Measurements from ENCODE around the gene MS4A3.
"Not testable (repeated sequence)": the region's sequence is repeated elsewhere in the genome, so short reads cannot be mapped to it uniquely, and the experiment has no call there.

Gene MS4A3

GRCh38 chr11:60064111-60064510 lies 7.6 kb downstream of the MS4A3 start:
- Histone ChIP-seq H3K9me3 (ENCODE audit: control insufficient read depth in 5 of 5, low read length in 5 of 5) (peaks cover 0 to 3% (median 0%) of the 10 kb centered on the region in 5 donors), H3K27me3 (ENCODE audit: control insufficient read depth in 5 of 5, insufficient read depth in 4 of 5, low read length in 5 of 5) (no peaks in the 10 kb centered on the region), H3K36me3 (ENCODE audit: control insufficient read depth in 5 of 5, insufficient read depth in 5 of 5, low read length in 5 of 5) (no peaks in the 10 kb centered on the region), H3K4me1 (ENCODE audit: control insufficient read depth in 5 of 5, insufficient read depth in 5 of 5, low read length in 5 of 5) (no peaks in the 10 kb centered on the region), H3K27ac (ENCODE audit: low read depth, low read length) (no peak overlapping the region), H3K9ac (ENCODE audit: low read length in 5 of 5) (no peak overlapping the region), H3K4me3 (ENCODE audit: low read depth in 1 of 5, low read length in 5 of 5) (no peak overlapping the region)

- no peak overlapping the region for H3K4me3 ChIP-seq (ENCODE audit: low read depth in 1 of 5, low read length in 5 of 5)
- no peaks in the 10 kb centered on the region for H3K9me3 ChIP-seq (ENCODE audit: control insufficient read depth in 5 of 5, low read length in 5 of 5)
Measured at GRCh38 chr11:60065801-60066200, 9.3 kb downstream of the MS4A3 start.

GRCh38 chr11:60069450-60069849 lies 13.0 kb downstream of the MS4A3 start:
- Histone ChIP-seq H3K9me3 (ENCODE audit: control insufficient read depth in 5 of 5, low read length in 5 of 5) (no peaks in the 10 kb centered on the region), H3K27me3 (ENCODE audit: control insufficient read depth in 5 of 5, insufficient read depth in 4 of 5, low read length in 5 of 5) (no peaks in the 10 kb centered on the region), H3K27ac (ENCODE audit: low read depth, low read length) (no peak overlapping the region), H3K36me3 (ENCODE audit: control insufficient read depth in 5 of 5, insufficient read depth in 5 of 5, low read length in 5 of 5) (no peaks in the 10 kb centered on the region), H3K4me1 (ENCODE audit: control insufficient read depth in 5 of 5, insufficient read depth in 5 of 5, low read length in 5 of 5) (no peaks in the 10 kb centered on the region), H3K4me3 (ENCODE audit: low read depth in 1 of 5, low read length in 5 of 5) (no peak overlapping the region), H3K9ac (ENCODE audit: low read length in 5 of 5) (no peak overlapping the region)

More at GRCh38 chr11:60065801-60066200, 9.3 kb downstream of the MS4A3 start:
- Histone ChIP-seq H3K36me3 (ENCODE audit: control insufficient read depth in 5 of 5, insufficient read depth in 5 of 5, low read length in 5 of 5) (no peaks in the 10 kb centered on the region), H3K27ac (ENCODE audit: low read depth, low read length) (no peak overlapping the region), H3K4me1 (ENCODE audit: control insufficient read depth in 5 of 5, insufficient read depth in 5 of 5, low read length in 5 of 5) (no peaks in the 10 kb centered on the region), H3K9ac (ENCODE audit: low read length in 5 of 5) (no peak overlapping the region), H3K27me3 (ENCODE audit: control insufficient read depth in 5 of 5, insufficient read depth in 4 of 5, low read length in 5 of 5) (no peaks in the 10 kb centered on the region)

GRCh38 chr11:60071644-60072043 lies 15.2 kb downstream of the MS4A3 start:
- H3K4me1 ChIP-seq (ENCODE audit: control insufficient read depth in 5 of 5, insufficient read depth in 5 of 5, low read length in 5 of 5); H3K9ac ChIP-seq (ENCODE audit: low read length in 5 of 5); H3K9me3 ChIP-seq (ENCODE audit: control insufficient read depth in 5 of 5, low read length in 5 of 5); H3K4me3 ChIP-seq (ENCODE audit: low read depth in 1 of 5, low read length in 5 of 5); H3K27ac ChIP-seq (ENCODE audit: low read depth, low read length); H3K27me3 ChIP-seq (ENCODE audit: control insufficient read depth in 5 of 5, insufficient read depth in 4 of 5, low read length in 5 of 5); H3K36me3 ChIP-seq (ENCODE audit: control insufficient read depth in 5 of 5, insufficient read depth in 5 of 5, low read length in 5 of 5): not testable (repeated sequence)

- Histone ChIP-seq H3K9ac (ENCODE audit: low read length in 5 of 5) (no peak overlapping the region), H3K4me1 (ENCODE audit: control insufficient read depth in 5 of 5, insufficient read depth in 5 of 5, low read length in 5 of 5) (no peaks in the 10 kb centered on the region), H3K9me3 (ENCODE audit: control insufficient read depth in 5 of 5, low read length in 5 of 5) (peaks cover 0 to 6% (median 4%) of the 10 kb centered on the region in 5 donors), H3K27me3 (ENCODE audit: control insufficient read depth in 5 of 5, insufficient read depth in 4 of 5, low read length in 5 of 5) (no peaks in the 10 kb centered on the region), H3K36me3 (ENCODE audit: control insufficient read depth in 5 of 5, insufficient read depth in 5 of 5, low read length in 5 of 5) (no peaks in the 10 kb centered on the region), H3K27ac (ENCODE audit: low read depth, low read length) (no peak overlapping the region), H3K4me3 (ENCODE audit: low read depth in 1 of 5, low read length in 5 of 5) (no peak overlapping the region)
Measured at GRCh38 chr11:60077216-60077817, 20.9 kb downstream of the MS4A3 start.

GRCh38 chr11:60077981-60078380 lies 21.5 kb downstream of the MS4A3 start:
- Histone ChIP-seq H3K4me1 (ENCODE audit: control insufficient read depth in 5 of 5, insufficient read depth in 5 of 5, low read length in 5 of 5) (no peaks in the 10 kb centered on the region), H3K27ac (ENCODE audit: low read depth, low read length) (no peak overlapping the region), H3K9me3 (ENCODE audit: control insufficient read depth in 5 of 5, low read length in 5 of 5) (peaks cover 0 to 6% (median 4%) of the 10 kb centered on the region in 5 donors), H3K9ac (ENCODE audit: low read length in 5 of 5) (no peak overlapping the region), H3K4me3 (ENCODE audit: low read depth in 1 of 5, low read length in 5 of 5) (no peak overlapping the region), H3K36me3 (ENCODE audit: control insufficient read depth in 5 of 5, insufficient read depth in 5 of 5, low read length in 5 of 5) (no peaks in the 10 kb centered on the region), H3K27me3 (ENCODE audit: control insufficient read depth in 5 of 5, insufficient read depth in 4 of 5, low read length in 5 of 5) (no peaks in the 10 kb centered on the region)

GRCh38 chr11:60078745-60079144 lies 22.3 kb downstream of the MS4A3 start:
- H3K4me1 ChIP-seq (ENCODE audit: control insufficient read depth in 5 of 5, insufficient read depth in 5 of 5, low read length in 5 of 5), result no peaks in the 10 kb centered on the region
- H3K9ac ChIP-seq (ENCODE audit: low read length in 5 of 5), result no peak overlapping the region
- no peak overlapping the region for H3K27ac ChIP-seq (ENCODE audit: low read depth, low read length)
- H3K36me3 ChIP-seq (ENCODE audit: control insufficient read depth in 5 of 5, insufficient read depth in 5 of 5, low read length in 5 of 5), result no peaks in the 10 kb centered on the region
- no peaks in the 10 kb centered on the region for H3K27me3 ChIP-seq (ENCODE audit: control insufficient read depth in 5 of 5, insufficient read depth in 4 of 5, low read length in 5 of 5)
- H3K9me3 ChIP-seq (ENCODE audit: control insufficient read depth in 5 of 5, low read length in 5 of 5), result peaks cover 0 to 6% (median 4%) of the 10 kb centered on the region in 5 donors
- H3K4me3 ChIP-seq (ENCODE audit: low read depth in 1 of 5, low read length in 5 of 5), result no peak overlapping the region

- H3K27ac ChIP-seq (ENCODE audit: low read depth, low read length), result no peak overlapping the region
- H3K36me3 ChIP-seq (ENCODE audit: control insufficient read depth in 5 of 5, insufficient read depth in 5 of 5, low read length in 5 of 5), result no peaks in the 10 kb centered on the region
- no peak overlapping the region for H3K9ac ChIP-seq (ENCODE audit: low read length in 5 of 5)
- H3K4me3 ChIP-seq (ENCODE audit: low read depth in 1 of 5, low read length in 5 of 5), result no peak overlapping the region
- no peaks in the 10 kb centered on the region for H3K27me3 ChIP-seq (ENCODE audit: control insufficient read depth in 5 of 5, insufficient read depth in 4 of 5, low read length in 5 of 5)
- no peaks in the 10 kb centered on the region for H3K4me1 ChIP-seq (ENCODE audit: control insufficient read depth in 5 of 5, insufficient read depth in 5 of 5, low read length in 5 of 5)
- peaks cover 0 to 6% (median 4%) of the 10 kb centered on the region in 5 donors for H3K9me3 ChIP-seq (ENCODE audit: control insufficient read depth in 5 of 5, low read length in 5 of 5)
Measured at GRCh38 chr11:60080535-60080934, 24.1 kb downstream of the MS4A3 start.

- H3K27ac ChIP-seq (ENCODE audit: low read depth, low read length), result no peak overlapping the region
- no peaks in the 10 kb centered on the region for H3K36me3 ChIP-seq (ENCODE audit: control insufficient read depth in 5 of 5, insufficient read depth in 5 of 5, low read length in 5 of 5)
- H3K9me3 ChIP-seq (ENCODE audit: control insufficient read depth in 5 of 5, low read length in 5 of 5), result no peaks in the 10 kb centered on the region
- H3K4me3 ChIP-seq (ENCODE audit: low read depth in 1 of 5, low read length in 5 of 5), result no peak overlapping the region
- no peaks in the 10 kb centered on the region for H3K27me3 ChIP-seq (ENCODE audit: control insufficient read depth in 5 of 5, insufficient read depth in 4 of 5, low read length in 5 of 5)
- H3K9ac ChIP-seq (ENCODE audit: low read length in 5 of 5), result no peak overlapping the region
- H3K4me1 ChIP-seq (ENCODE audit: control insufficient read depth in 5 of 5, insufficient read depth in 5 of 5, low read length in 5 of 5), result no peaks in the 10 kb centered on the region
Measured at GRCh38 chr11:60084631-60085273, 28.3 kb downstream of the MS4A3 start.

- Histone ChIP-seq H3K9ac (ENCODE audit: low read length in 5 of 5) (no peak overlapping the region), H3K27ac (ENCODE audit: low read depth, low read length) (no peak overlapping the region), H3K4me3 (ENCODE audit: low read depth in 1 of 5, low read length in 5 of 5) (no peak overlapping the region), H3K4me1 (ENCODE audit: control insufficient read depth in 5 of 5, insufficient read depth in 5 of 5, low read length in 5 of 5) (no peaks in the 10 kb centered on the region), H3K9me3 (ENCODE audit: control insufficient read depth in 5 of 5, low read length in 5 of 5) (no peaks in the 10 kb centered on the region), H3K36me3 (ENCODE audit: control insufficient read depth in 5 of 5, insufficient read depth in 5 of 5, low read length in 5 of 5) (no peaks in the 10 kb centered on the region), H3K27me3 (ENCODE audit: control insufficient read depth in 5 of 5, insufficient read depth in 4 of 5, low read length in 5 of 5) (no peaks in the 10 kb centered on the region)
Measured at GRCh38 chr11:60085909-60086308, 29.4 kb downstream of the MS4A3 start.

All from subcutaneous abdominal adipose tissue (tissue), 5 donors.